Measurements from ENCODE around the gene CD3G.
"Not testable (repeated sequence)": the region's sequence is repeated elsewhere in the genome, so short reads cannot be mapped to it uniquely, and the experiment has no call there.

CD3G gene

GRCh38 chr11:118380571-118380970 is 36.4 kb downstream of the CD3G start:
- peak; percentile 14 for DNase-seq (ENCODE audit: low read depth)

DNA sequence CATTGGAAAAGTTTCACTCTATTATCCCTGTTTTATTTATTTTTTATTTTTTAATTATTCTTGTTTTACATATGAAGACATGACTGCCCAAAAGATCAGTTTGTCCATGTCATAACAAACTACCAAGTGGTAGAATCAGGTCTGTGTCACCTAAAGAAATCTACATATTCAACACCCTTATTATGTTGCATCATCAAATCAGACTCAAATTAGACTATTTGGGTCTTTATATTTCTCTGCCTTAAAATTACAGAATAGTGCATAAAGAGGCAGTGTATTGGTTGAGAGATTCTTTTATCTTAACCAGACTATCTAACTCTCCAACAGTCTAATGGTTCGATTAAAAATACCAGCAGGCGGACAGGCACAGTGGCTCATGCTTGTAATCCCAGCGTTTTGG is 38.8 kb downstream of the CD3G start:
- DNase-seq (ENCODE audit: low read depth): no peak

GRCh38 chr11:118383657-118384056 is 39.5 kb downstream of the CD3G start:
- no peak for DNase-seq (ENCODE audit: low read depth)

- no peak for DNase-seq (ENCODE audit: low read depth)
Measured at GRCh38 chr11:118396097-118396501, 52.0 kb downstream of the CD3G start.

DNA sequence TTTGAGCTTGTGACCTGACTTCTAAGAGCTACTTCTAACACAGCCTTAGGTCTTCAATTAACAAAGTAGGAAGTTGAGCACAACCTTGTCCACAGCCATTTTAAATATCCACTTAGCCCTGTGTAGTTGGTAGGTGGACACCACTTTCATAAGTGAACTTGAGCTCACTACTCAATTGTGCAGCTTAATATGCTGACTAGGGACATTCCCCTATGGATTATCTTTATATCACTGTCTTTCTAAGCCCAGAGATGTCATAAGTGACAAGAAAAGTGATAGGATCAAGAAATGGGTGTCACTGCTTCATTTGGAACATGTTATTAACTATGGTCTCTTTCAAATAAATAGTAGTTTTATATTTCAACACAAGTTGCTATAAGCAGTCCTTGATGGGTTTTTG is 53.3 kb downstream of the CD3G start:
- DNase-seq (ENCODE audit: low read depth): no peak

DNA sequence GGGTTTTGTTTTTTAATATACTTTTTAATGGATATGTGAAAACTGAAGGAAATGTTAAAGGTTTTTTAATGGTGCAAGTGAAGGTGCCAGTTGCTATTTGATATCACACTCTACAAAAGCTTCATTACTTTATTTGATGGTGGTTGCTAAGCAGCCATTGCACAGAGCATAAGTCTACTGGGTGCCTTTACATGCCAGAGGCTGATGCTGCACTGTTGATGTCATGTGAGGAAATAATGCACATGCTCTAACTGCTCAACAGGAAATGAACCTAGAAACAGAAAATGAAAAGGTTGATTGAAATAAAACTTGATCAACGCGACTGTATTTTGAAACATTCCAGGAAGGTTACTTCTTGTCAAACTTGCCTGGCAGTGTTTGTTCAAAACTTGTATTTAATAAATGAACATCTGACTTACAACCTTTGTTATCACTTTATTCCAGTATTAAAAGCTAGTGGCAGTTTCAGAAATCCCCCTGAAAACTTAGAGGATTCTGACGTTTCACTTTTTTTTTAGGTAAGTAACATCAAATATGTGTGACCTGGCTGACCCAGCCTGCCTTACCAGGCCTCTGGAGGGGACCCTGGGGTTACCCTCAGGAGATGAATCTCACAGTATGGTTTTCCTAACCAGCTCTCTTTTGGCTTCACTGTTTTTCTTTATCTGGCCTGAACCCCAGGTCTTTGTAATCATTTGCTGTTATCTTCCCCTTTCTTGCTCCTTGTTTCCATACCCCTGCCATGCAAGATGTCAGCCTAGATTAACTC is 54.8 kb downstream of the CD3G start:
- peak; percentile 52 for DNase-seq (ENCODE audit: low read depth)

GRCh38 chr11:118401151-118401879 is 57.2 kb downstream of the CD3G start, which contains the start of gene ATP5MG:
ATP5MG (plus strand) TSS chr11:118401606; CDS start chr11:118401666, 60 bp downstream.
- peak; percentile 81 for DNase-seq (ENCODE audit: low read depth)

DNA sequence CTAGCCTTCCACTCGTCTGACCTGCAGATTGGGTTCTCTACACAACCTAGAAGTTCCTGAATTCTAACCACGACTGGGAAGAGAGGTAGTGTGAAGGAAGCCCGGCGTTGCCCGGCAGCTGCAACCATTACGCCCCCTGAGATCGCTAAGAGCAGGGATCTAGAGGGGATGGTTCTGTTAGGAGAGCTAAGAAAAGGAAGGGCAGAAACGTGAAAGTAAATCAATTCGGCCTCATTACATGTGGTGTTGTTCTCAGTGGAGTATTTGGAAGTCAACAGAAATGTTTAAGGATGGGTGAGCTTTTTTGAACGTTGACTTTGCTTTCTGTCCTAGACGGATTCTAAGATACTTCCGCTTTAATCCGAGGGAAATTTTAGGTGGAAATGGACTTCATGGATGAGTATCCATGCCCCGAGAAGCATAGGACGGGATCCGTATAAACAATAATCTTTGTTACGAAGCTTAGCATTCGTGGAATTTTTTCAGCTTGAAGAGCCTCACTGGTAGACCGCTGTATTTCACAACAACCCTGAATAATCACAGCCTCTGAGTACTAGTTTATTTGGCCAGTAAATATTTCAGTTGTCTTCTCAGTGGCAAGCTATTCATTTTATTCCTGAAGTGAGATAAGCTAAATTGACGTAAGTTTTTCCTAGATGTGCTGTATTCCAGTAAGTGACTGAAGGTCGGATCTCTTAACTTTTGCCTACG is 57.9 kb downstream of the CD3G start:
- DNase-seq (ENCODE audit: low read depth): peak; percentile 99

- not testable (repeated sequence) for DNase-seq (ENCODE audit: low read depth)
Measured at GRCh38 chr11:118402594-118402993, 58.5 kb downstream of the CD3G start.
